OCI-LY7 (cell line): ENCODE measurements around the gene SIGLEC10.

Experiments
- CTCF ChIP-seq: fragments of 200-600 bp; sonication (generic); conservative IDR thresholded peaks from 2 replicates; pipeline ENCODE4 v1.5.1; 2014; ENCODE audit warnings: mild to moderate bottlenecking, antibody characterized with exemption, low read length, moderate library complexity, mixed read lengths
- EZH2phosphoT487 ChIP-seq: fragments of 200-600 bp; sonication (generic); IDR thresholded peaks from 2 replicates; pipeline ENCODE4 v1.6.1; 2018; ENCODE audit warnings: low read depth, borderline replicate concordance, mild to moderate bottlenecking, mixed run types, antibody characterized with exemption, low read length, moderate library complexity, mixed read lengths

- no peak for TF ChIP-seq EZH2phosphoT487
- no peak for TF ChIP-seq CTCF
These were observed 41.8 kb downstream of the SIGLEC10 start for GRCh38 chr19:51375504-51376221.
